Adrenal gland (tissue), 12 donors: Measurements from ENCODE around the gene LDB1. TPM values are rescaled to one million over a fixed set of nuclear protein-coding genes. Genes with fewer than 3 reads are reported as not detected.

Experiments
- DNase-seq, 7 donors: peaks; one replicate each; pipeline ENCODE4 v3.0.0-alpha.2; 2019 to 2020
- H3K27ac ChIP-seq, 5 donors: fragments of 200-600 bp; sonication (generic) in 4 of 5; 1 replicate in 3 of 5; 2 replicates in 2 of 5; pipeline versions ENCODE4 v1.5.1 to v1.8.0; 2016 to 2020; ENCODE audit warnings: mild to moderate bottlenecking in 1 of 5
- H3K27me3 ChIP-seq: fragments of 200-600 bp; 2 replicates; pipeline ENCODE4 v1.8.0; 2021
- H3K36me3 ChIP-seq, 2 donors: fragments of 200-600 bp; replicated peaks in 1 of 2; 1 replicate in 1 of 2; 2 replicates in 1 of 2; pipeline versions ENCODE4 v1.5.1 to v1.8.0; 2018 to 2022
- H3K4me1 ChIP-seq, 2 donors: fragments of 200-600 bp; replicated peaks in 1 of 2; 1 replicate in 1 of 2; 2 replicates in 1 of 2; pipeline versions ENCODE4 v1.5.1 to v1.8.0; 2018 to 2021
- H3K4me3 ChIP-seq, 4 donors: fragments of 200-600 bp; sonication (generic) in 3 of 4; one replicate each; pipeline ENCODE4 v1.5.1; 2016 to 2018
- H3K9me3 ChIP-seq, 3 donors: fragments of 200-600 bp; sonication (generic) in 1 of 3; replicated peaks in 1 of 3; 1 replicate in 2 of 3; 2 replicates in 1 of 3; pipeline versions ENCODE4 v1.5.1 to v1.8.0; 2016 to 2021
- CTCF ChIP-seq, 6 experiments: fragments of 450-650 bp in 4 of 6; fragments of 200-600 bp in 2 of 6; sonication (generic) in 1 of 6; IDR thresholded peaks; 1 replicate in 5 of 6; 2 replicates in 1 of 6; pipeline versions ENCODE4 v1.5.1 to v1.8.0; 2016 to 2021; ENCODE audit warnings: antibody characterized with exemption in 6 of 6, mild to moderate bottlenecking in 2 of 6, moderate library complexity in 1 of 6
- POLR2A ChIP-seq, 2 donors: fragments of 450-650 bp; IDR thresholded peaks; one replicate each; pipeline ENCODE4 v1.6.1; 2017; ENCODE audit warnings: antibody characterized with exemption in 2 of 2, mild to moderate bottlenecking in 2 of 2, moderate library complexity in 1 of 2
- WGBS, 4 donors: extraction: QIAGEN DNeasy Blood & Tissue Kit in 2 of 4; methylation state at CpG; one replicate each; pipeline versions ENCODE4 v1.1.5 to v1.1.7; 2013 to 2017; 5-methylcytosine and 5-hydroxymethylcytosine counted together
- intact Hi-C, 2 donors: fragments of 100-400 bp; cut with DNase I; formaldehyde crosslinking; loops; one replicate each; pipeline versions ENCODE4 v1.14.1 to v1.15.0; 2022 to 2023
- polyA plus RNA-seq, 3 donors: library from polyadenylated mRNA; stranded (reverse); fragments of 200-250 nt in 2 of 3; fragments of 350-450 nt in 1 of 3; fragmentation: Illumina TruSeq in 1 of 3; extraction: RNeasy Lipid Tissue Mini Kit (QIAGEN cat#74804) in 1 of 3; gene quantifications; one replicate each; pipeline ENCODE4 v1.2.3, GENCODE V29; 2013 to 2014
- total RNA-seq, 9 donors: library from RNA; depleted of rRNA in 4 of 9; stranded (reverse); fragments of >200 nt in 4 of 9; fragments of 120-200 nt in 1 of 9; fragmentation: NEBNext Ultra II Directional in 1 of 9; extraction: Animal tissue kit (Norgen Biotek cat#: 25700) in 1 of 9; gene quantifications; one replicate each; pipeline versions ENCODE4 v1.1.0 to v1.2.4, GENCODE V29; 2013 to 2023
- donor health status: healthy with polysubstance abuse.
- donor health status: Bipolar disorder and iron deficiency.
- donor health status: DM: yes; HTN: yes; CAD: no.
- donor health status: DM: no; HTN: no; CAD: no.
- donor health status: DM: no; HTN: no; CAD: no.
- donor health status: DM: yes; HTN: yes; CAD: no.

Gene LDB1
- total and polyA plus RNA-seq, 12 donors = 24.1 to 76.9 (median 47.8) TPM

DNA sequence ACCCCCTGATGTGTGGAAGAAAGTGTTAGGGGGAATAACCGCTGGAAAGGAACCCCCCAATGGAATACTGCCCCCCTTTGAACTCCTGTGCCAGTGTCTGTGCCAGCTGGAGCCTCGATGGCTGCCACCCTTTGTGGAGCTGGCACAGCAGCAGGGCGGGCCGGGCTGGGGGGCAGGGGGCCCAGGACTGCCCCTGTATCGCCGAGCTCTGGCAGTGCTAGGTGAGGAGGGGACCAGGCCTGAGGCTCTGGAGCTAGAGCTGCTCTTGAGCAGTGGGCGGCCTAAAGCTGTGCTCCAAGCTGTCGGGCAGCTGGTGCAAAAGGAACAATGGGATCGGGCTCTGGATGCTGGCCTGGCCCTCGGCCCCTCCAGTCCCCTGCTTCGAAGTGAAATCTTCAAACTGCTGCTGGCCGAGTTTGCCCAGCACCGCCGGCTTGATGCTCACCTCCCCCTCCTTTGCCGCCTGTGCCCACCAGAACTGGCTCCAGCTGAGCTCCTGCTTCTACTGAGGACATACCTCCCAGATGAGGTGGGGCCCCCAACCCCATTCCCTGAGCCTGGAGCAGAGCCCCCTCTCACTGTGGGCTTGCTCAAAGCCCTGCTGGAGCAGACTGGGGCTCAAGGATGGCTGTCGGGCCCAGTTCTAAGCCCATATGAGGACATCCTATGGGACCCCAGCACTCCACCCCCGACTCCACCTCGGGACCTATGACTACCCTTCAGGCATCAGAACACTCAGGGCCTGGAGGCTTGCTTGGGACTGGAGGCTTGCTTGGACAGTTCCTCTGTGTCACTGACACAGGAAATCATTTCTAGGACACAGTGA lies 52.9 kb downstream of the LDB1 start:
- Histone ChIP-seq H3K9me3 (no peaks in the 10 kb centered on the region), H3K36me3 (no peaks in the 10 kb centered on the region), H3K4me1 (peaks cover 11 to 15% of the 10 kb centered on the region in 2 donors), H3K4me3 (no peak overlapping the region), H3K27me3 (no peaks in the 10 kb centered on the region), H3K27ac (no peak overlapping the region)
- TF ChIP-seq CTCF (IDR thresholded peaks at IDR 0.05) (no peak), POLR2A (IDR thresholded peaks at IDR 0.05) (no peak)
- intact Hi-C loops = loop anchor here in 1 of 2 donors (10.0 kb wide), 1 partner anchor 233 kb away; no protein-coding TSS in a partner anchor
- 77 to 89% (median 85%) methylated on average over 6 to 18 of the region's 18 CpGs for WGBS, 4 donors
- no peak for DNase-seq

GRCh38 chr10:102066399-102067088 lies 53.6 kb downstream of the LDB1 start:
- intact Hi-C loops = loop anchor here in 1 of 2 donors (10.0 kb wide), 1 partner anchor 232 kb away; no protein-coding TSS in a partner anchor
- H3K9me3 ChIP-seq = no peaks in the 10 kb centered on the region
- no peaks in the 10 kb centered on the region for H3K27me3 ChIP-seq
- H3K36me3 ChIP-seq = no peaks in the 10 kb centered on the region
- peak overlapping the region in 2 of 4 donors; percentile 79 to 96 for H3K4me3 ChIP-seq
- no peak for DNase-seq
- H3K4me1 ChIP-seq = peaks cover 11 to 15% of the 10 kb centered on the region in 2 donors
- TF ChIP-seq CTCF (IDR thresholded peaks at IDR 0.05) = no peak
- TF ChIP-seq POLR2A (IDR thresholded peaks at IDR 0.05) = no peak
- 78 to 83% (median 82%) methylated on average over 7 to 16 of the region's 16 CpGs; no CpG with 5 or more reads in 1 of the 4 donors for WGBS, 4 donors
- H3K27ac ChIP-seq = peak overlapping the region in 2 of 5 donors; percentile 87 to 92

DNA sequence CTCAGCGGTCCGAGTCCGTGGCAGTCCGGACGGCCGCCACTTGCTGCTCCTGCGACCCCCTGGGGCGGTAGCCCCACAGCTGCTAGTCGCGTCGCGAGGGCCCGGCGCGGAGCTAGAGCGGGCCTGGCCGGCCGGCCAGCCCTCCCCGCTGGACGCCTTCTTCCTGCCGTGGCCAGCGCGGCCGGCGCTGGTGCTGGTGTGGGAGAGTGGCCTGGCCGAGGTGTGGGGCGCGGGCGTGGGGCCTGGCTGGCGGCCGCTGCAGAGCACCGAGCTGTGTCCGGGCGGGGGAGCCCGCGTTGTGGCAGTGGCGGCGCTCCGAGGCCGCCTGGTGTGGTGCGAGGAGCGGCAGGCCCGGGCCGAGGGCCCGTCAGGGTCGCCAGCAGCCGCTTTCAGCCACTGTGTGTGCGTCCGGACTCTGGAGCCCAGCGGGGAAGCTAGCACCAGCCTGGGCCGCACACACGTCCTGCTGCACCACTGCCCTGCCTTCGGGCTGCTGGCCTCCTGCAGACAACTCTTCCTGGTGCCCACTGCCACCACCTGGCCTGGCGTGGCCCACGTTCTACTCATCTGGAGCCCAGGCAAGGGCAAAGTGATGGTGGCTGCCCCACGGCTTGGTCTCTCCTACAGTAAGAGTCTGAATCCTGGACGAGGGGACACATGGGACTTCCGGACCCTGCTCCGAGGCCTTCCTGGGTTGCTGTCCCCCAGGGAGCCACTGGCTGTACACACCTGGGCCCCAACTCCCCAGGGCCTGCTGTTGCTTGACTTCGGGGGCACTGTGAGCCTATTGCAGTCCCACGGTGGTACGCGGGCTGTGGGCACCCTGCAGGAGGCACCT lies 54.4 kb downstream of the LDB1 start:
- H3K36me3 ChIP-seq = no peaks in the 10 kb centered on the region
- 7 to 75% (median 7%) methylated on average over 4 to 63 of the region's 63 CpGs; no CpG with 5 or more reads in 1 of the 4 donors for WGBS, 4 donors
- peaks cover 11 to 15% of the 10 kb centered on the region in 2 donors for H3K4me1 ChIP-seq
- peak overlapping the region; percentile 59 to 98 (median 88) for H3K4me3 ChIP-seq
- no peaks in the 10 kb centered on the region for H3K27me3 ChIP-seq
- intact Hi-C loops = loop anchor here in 1 of 2 donors (10.0 kb wide), 1 partner anchor 231 kb away; no protein-coding TSS in a partner anchor
- peak; percentile 35 to 62 (median 46) for DNase-seq
- TF ChIP-seq CTCF (IDR thresholded peaks at IDR 0.05) = no peak
- TF ChIP-seq POLR2A (IDR thresholded peaks at IDR 0.05) = no peak
- peak overlapping the region; percentile 74 to 95 (median 87) for H3K27ac ChIP-seq
- H3K9me3 ChIP-seq = no peaks in the 10 kb centered on the region
